Activated naive CD8-positive, alpha-beta T cell treated with anti-CD3 and anti-CD28 coated beads, Interleukin-2, amount 10 ng/mL, durations not matched to agents 7 days and 5 days (primary cell): ENCODE results near the gene PPP6R3. TPM values are rescaled to one million over a fixed set of nuclear protein-coding genes. Genes with fewer than 3 reads are reported as not detected.

Source experiments
- ATAC-seq: fragments of 150-1000 bp; cut with Tn5 transposase; one replicate; pipeline ENCODE4 v1.10.0; 2021; ENCODE audit warnings: low read depth, moderate library complexity
- POLR2A ChIA-PET: fragments of 350-600 bp; sonication (Branson Sonifier 250); formaldehyde crosslinking; loops from one replicate; lab custom pipeline; 2021; ENCODE audit warnings: antibody characterized with exemption; lab: Charles Lee
- DNase-seq: peaks from one replicate; pipeline ENCODE4 v3.0.0; 2021
- H3K27ac Mint-ChIP-seq: one replicate; pipeline ENCODE4 v1.8.0; 2022; ENCODE audit warnings: mild to moderate bottlenecking, mixed read lengths
- H3K27me3 Mint-ChIP-seq: one replicate; pipeline ENCODE4 v1.8.0; 2022; ENCODE audit warnings: mild to moderate bottlenecking, moderate library complexity, mixed read lengths
- H3K36me3 Mint-ChIP-seq: one replicate; pipeline ENCODE4 v1.8.0; 2021; ENCODE audit warnings: mild to moderate bottlenecking, mixed read lengths
- H3K4me1 Mint-ChIP-seq: one replicate; pipeline ENCODE4 v1.8.0; 2021; ENCODE audit warnings: mixed read lengths
- H3K4me3 Mint-ChIP-seq: one replicate; pipeline ENCODE4 v1.8.0; 2022; ENCODE audit warnings: mild to moderate bottlenecking, moderate library complexity, mixed read lengths
- H3K9me3 Mint-ChIP-seq: one replicate; pipeline ENCODE4 v1.8.0; 2021; ENCODE audit warnings: mixed read lengths
- total RNA-seq, 2 experiments: library from RNA; stranded (reverse); gene quantifications; one replicate each; pipeline ENCODE4 v1.2.3, GENCODE V29; 2021

The PPP6R3 gene
- total RNA-seq, 2 experiments from 2014 or later = 117 to 118 TPM

DNA sequence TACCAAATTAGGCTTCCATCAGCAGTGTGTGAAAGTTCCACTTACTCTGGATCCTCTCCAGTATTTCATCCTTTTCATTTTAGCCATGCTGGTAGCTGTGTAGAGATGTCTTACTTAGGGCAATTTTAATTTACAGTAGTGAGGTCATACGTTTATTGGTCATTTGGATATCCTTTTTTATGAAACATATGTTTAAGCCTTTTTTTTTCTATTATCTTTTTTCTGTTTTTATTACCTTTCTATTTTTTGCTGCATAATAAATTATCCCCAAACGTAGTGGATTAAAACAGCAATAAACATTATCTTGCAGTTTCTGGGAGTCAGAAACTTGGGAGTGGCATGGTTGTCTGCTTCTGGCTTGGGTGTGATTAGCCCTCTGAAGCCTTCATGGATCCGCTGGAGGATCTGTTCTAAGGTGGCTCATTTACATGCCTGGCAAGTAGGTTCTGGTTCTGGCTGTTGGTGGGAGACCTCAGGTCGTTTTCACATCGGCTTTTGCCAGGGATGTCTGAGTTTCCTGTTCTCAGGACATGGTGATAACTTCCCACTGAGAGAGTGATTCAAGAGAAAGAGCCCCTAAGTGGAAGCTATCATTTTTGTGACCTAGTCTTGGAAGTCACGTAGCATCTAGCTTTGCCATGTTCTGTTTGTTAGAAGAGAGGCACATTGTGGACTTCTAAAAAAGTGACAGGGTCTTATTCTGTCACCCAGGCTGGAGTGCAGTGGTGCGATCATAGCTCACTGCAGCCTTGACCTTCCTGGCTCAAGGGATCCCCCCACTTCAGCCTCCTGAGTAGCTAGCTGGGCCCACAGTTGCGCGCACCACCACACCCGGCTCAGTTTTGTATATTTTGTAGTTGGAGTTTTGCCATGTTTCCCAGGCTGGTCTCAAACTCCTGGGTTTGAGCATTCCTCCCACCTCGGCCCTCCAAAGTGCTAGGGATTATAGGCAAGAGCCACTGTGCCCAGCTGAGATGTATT, 38.6 kb downstream of the PPP6R3 start:
- Mint-ChIP-seq H3K36me3 (peaks cover 12% of the 10 kb centered on the region), H3K4me1 (peaks cover 26% of the 10 kb centered on the region), H3K9me3 (no peaks in the 10 kb centered on the region), H3K27ac (no peak overlapping the region), H3K27me3 (no peaks in the 10 kb centered on the region), H3K4me3 (no peak overlapping the region)
- POLR2A ChIA-PET = no interaction called here
- ATAC-seq = no peak
- DNase-seq = no peak

- DNase-seq = no peak
- H3K4me3 Mint-ChIP-seq = no peak overlapping the region
- H3K9me3 Mint-ChIP-seq = no peaks in the 10 kb centered on the region
- ATAC-seq = no peak
- H3K36me3 Mint-ChIP-seq = peaks cover 12% of the 10 kb centered on the region
- H3K4me1 Mint-ChIP-seq = peaks cover 34% of the 10 kb centered on the region
- H3K27me3 Mint-ChIP-seq = no peaks in the 10 kb centered on the region
- POLR2A ChIA-PET = no interaction called here
- no peak overlapping the region for H3K27ac Mint-ChIP-seq
Observed at GRCh38 chr11:68500206-68500605, 39.7 kb downstream of the PPP6R3 start.

- H3K27me3 Mint-ChIP-seq = no peaks in the 10 kb centered on the region
- no peak for DNase-seq
- peaks cover 10% of the 10 kb centered on the region for H3K36me3 Mint-ChIP-seq
- POLR2A ChIA-PET = no interaction called here
- no peak overlapping the region for H3K4me3 Mint-ChIP-seq
- no peak overlapping the region for H3K27ac Mint-ChIP-seq
- no peaks in the 10 kb centered on the region for H3K9me3 Mint-ChIP-seq
- no peak for ATAC-seq
- peaks cover 35% of the 10 kb centered on the region for H3K4me1 Mint-ChIP-seq
Observed at GRCh38 chr11:68501813-68502212, 41.3 kb downstream of the PPP6R3 start.

GRCh38 chr11:68503251-68503687, 42.7 kb downstream of the PPP6R3 start:
- H3K4me1 Mint-ChIP-seq = peaks cover 37% of the 10 kb centered on the region

DNA sequence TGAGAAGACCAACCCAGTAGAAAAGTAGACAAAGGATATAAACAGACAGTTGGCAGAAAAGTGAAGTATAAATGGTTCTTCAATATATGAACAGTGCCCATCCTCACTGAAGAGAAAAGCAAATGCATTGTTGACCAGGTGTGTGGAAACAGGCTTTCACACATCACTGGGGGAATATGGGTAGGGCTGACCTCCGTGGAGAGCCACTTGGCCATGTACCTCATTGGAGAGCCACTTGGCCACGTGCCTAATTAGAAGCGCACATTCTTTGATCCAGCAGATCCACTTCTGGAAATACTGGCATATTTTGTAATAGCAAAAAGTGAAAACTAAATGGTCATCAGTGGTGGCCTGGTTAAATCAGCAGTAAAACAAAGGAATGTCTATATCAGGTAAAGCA, 43.2 kb downstream of the PPP6R3 start:
- no peaks in the 10 kb centered on the region for H3K27me3 Mint-ChIP-seq
- H3K9me3 Mint-ChIP-seq = no peaks in the 10 kb centered on the region
- DNase-seq (no peak), ATAC-seq (no peak)
- no peak overlapping the region for H3K27ac Mint-ChIP-seq
- H3K4me1 Mint-ChIP-seq = peaks cover 38% of the 10 kb centered on the region
- H3K36me3 Mint-ChIP-seq = peaks cover 12% of the 10 kb centered on the region
- POLR2A ChIA-PET = no interaction called here
- no peak overlapping the region for H3K4me3 Mint-ChIP-seq

More at GRCh38 chr11:68503251-68503687, 42.7 kb downstream of the PPP6R3 start:
- H3K4me3 Mint-ChIP-seq = no peak overlapping the region
- DNase-seq = no peak
- POLR2A ChIA-PET = no interaction called here
- H3K9me3 Mint-ChIP-seq = no peaks in the 10 kb centered on the region
- H3K36me3 Mint-ChIP-seq = peaks cover 14% of the 10 kb centered on the region
- H3K27ac Mint-ChIP-seq = no peak overlapping the region
- no peaks in the 10 kb centered on the region for H3K27me3 Mint-ChIP-seq
- no peak for ATAC-seq

DNA sequence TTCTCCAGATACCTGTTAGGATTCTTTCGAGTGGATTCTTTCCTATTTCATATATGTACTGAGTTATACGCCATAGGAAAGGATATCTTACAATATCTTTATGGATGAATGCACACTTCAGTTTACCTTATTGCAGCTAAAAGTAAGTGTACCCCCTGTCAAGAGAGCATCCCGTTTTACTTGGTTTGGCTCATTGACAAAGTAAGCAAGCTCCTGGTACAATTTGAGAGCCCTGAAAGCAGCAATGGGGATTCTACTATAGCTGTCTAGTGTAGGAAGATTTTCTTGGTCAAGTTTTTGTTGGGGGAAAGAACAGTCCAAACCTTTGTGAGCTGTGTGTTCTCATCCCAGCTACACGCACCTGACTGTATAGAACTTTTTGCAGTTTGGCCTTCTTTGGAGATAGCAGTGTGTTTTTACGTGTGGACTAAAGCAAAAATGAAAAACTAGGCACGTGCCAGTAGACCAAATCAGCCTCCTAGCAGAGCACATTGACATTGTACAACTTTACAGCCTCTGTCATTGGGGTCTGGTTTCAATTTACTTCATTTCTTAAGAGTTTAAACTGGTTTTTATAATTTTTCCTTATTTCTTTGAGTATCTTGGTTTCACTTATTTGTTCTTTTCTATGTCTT, 44.0 kb downstream of the PPP6R3 start:
- Mint-ChIP-seq H3K4me1 (peaks cover 42% of the 10 kb centered on the region), H3K27ac (no peak overlapping the region), H3K36me3 (peaks cover 12% of the 10 kb centered on the region), H3K9me3 (no peaks in the 10 kb centered on the region), H3K27me3 (no peaks in the 10 kb centered on the region), H3K4me3 (no peak overlapping the region)
- DNase-seq (no peak), ATAC-seq (no peak)
- POLR2A ChIA-PET = no interaction called here

- Mint-ChIP-seq H3K27ac (no peak overlapping the region), H3K36me3 (peaks cover 12% of the 10 kb centered on the region), H3K9me3 (no peaks in the 10 kb centered on the region), H3K4me1 (peaks cover 42% of the 10 kb centered on the region), H3K27me3 (no peaks in the 10 kb centered on the region), H3K4me3 (no peak overlapping the region)
- POLR2A ChIA-PET = no interaction called here
- no peak for DNase-seq
- ATAC-seq = no peak
Observed at GRCh38 chr11:68505596-68505995, 45.0 kb downstream of the PPP6R3 start.

- H3K4me1 Mint-ChIP-seq = peaks cover 40% of the 10 kb centered on the region
- ATAC-seq = no peak
- peaks cover 18% of the 10 kb centered on the region for H3K36me3 Mint-ChIP-seq
- no peak overlapping the region for H3K27ac Mint-ChIP-seq
- H3K9me3 Mint-ChIP-seq = no peaks in the 10 kb centered on the region
- POLR2A ChIA-PET = no interaction called here
- H3K4me3 Mint-ChIP-seq = no peak overlapping the region
- no peak for DNase-seq
- no peaks in the 10 kb centered on the region for H3K27me3 Mint-ChIP-seq
Observed at GRCh38 chr11:68506908-68507307, 46.4 kb downstream of the PPP6R3 start.

DNA sequence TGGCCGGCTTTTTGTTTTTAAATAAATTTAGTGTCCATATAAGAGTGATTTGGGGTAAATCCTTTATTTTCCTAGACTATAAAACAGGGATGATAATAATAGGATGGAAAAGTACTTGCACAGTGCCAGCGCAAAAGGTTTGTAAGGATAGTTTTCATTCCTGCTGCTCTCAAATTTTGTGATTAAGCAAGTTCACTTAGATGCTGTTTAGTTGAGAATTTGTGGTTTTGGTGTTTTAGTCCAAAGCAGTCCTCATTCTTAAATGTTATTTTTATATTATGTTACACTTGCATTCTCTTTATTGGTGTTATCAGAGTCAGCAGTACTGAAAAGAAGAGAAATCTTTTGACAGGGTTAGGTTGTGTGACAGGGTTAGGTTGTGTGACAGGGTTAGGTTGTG, 47.9 kb downstream of the PPP6R3 start:
- H3K36me3 Mint-ChIP-seq = peaks cover 23% of the 10 kb centered on the region
- H3K27me3 Mint-ChIP-seq = no peaks in the 10 kb centered on the region
- ATAC-seq (no peak), DNase-seq (no peak)
- H3K27ac Mint-ChIP-seq = no peak overlapping the region
- POLR2A ChIA-PET = no interaction called here
- no peaks in the 10 kb centered on the region for H3K9me3 Mint-ChIP-seq
- H3K4me1 Mint-ChIP-seq = peaks cover 33% of the 10 kb centered on the region
- no peak overlapping the region for H3K4me3 Mint-ChIP-seq

GRCh38 chr11:68509066-68509465, 48.5 kb downstream of the PPP6R3 start:
- no peak overlapping the region for H3K4me3 Mint-ChIP-seq
- no peaks in the 10 kb centered on the region for H3K27me3 Mint-ChIP-seq
- peaks cover 28% of the 10 kb centered on the region for H3K36me3 Mint-ChIP-seq
- POLR2A ChIA-PET = no interaction called here
- no peaks in the 10 kb centered on the region for H3K9me3 Mint-ChIP-seq
- no peak for ATAC-seq
- no peak overlapping the region for H3K27ac Mint-ChIP-seq
- H3K4me1 Mint-ChIP-seq = peaks cover 34% of the 10 kb centered on the region
- no peak for DNase-seq

GRCh38 chr11:68513930-68514487, 53.5 kb downstream of the PPP6R3 start:
- Mint-ChIP-seq H3K27ac (no peak overlapping the region), H3K4me1 (peaks cover 13% of the 10 kb centered on the region), H3K36me3 (peaks cover 44% of the 10 kb centered on the region), H3K9me3 (no peaks in the 10 kb centered on the region), H3K27me3 (no peaks in the 10 kb centered on the region), H3K4me3 (no peak overlapping the region)
- DNase-seq (no peak), ATAC-seq (no peak)
- POLR2A ChIA-PET = no interaction called here

DNA sequence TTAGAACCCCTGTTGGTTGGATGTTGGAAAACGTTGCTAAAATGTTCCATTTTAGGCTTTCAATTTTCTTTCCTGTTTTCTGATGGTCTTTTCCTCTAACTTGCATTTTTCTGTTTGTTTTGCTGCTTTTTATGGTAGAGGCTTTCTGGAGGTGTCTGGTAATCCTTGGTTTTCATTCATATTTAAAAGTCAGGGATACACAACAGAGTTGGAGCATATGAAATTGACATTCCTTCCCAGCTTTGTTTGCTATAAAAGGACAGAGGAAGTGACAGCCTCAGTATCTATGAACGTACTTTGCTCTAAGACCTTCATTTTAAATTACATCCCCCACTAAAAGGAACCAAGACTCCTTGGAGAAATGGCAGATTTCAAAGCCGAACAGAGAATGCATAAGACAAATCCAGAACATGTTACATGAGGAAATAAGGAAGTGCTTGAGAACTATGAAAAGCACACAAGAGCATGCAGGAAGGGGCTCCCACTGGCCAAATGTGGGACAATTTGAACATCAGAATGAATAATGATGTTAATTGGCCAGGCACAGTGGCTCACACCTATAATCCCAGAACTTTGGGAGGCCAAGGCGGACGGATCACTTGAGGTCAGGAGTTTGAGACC, 56.7 kb downstream of the PPP6R3 start:
- DNase-seq (no peak), ATAC-seq (no peak)
- no peaks in the 10 kb centered on the region for H3K9me3 Mint-ChIP-seq
- H3K36me3 Mint-ChIP-seq = peaks cover 52% of the 10 kb centered on the region
- no peak overlapping the region for H3K4me3 Mint-ChIP-seq
- no peak overlapping the region for H3K27ac Mint-ChIP-seq
- POLR2A ChIA-PET = interaction anchor here (0.7 kb wide), 1 partner anchor 43 kb away, joined by 3 read pairs; no protein-coding TSS in a partner anchor
- no peaks in the 10 kb centered on the region for H3K27me3 Mint-ChIP-seq
- H3K4me1 Mint-ChIP-seq = peaks cover 18% of the 10 kb centered on the region

DNA sequence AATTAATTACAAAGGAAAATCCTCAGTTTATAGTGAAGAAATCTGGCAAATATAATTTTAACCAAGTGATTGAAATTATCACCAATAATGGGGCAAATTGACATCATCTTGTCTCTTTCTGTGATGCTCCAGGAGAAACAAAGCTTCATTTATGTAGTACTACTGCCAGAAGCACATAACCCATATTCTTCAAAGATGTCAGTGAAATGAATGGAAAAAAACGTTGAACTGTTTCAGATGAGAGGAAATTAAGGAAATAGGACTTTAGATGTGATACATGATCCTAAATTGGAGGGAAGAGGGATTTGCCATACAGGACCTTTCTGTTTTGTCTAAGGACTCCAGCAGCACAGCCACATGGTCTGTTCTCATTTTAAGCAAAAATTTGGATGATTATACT, 57.6 kb downstream of the PPP6R3 start:
- peaks cover 19% of the 10 kb centered on the region for H3K4me1 Mint-ChIP-seq
- DNase-seq = no peak
- no peak overlapping the region for H3K27ac Mint-ChIP-seq
- H3K36me3 Mint-ChIP-seq = peaks cover 52% of the 10 kb centered on the region
- H3K27me3 Mint-ChIP-seq = no peaks in the 10 kb centered on the region
- no peak for ATAC-seq
- H3K4me3 Mint-ChIP-seq = no peak overlapping the region
- POLR2A ChIA-PET = no interaction called here
- no peaks in the 10 kb centered on the region for H3K9me3 Mint-ChIP-seq
